SK-N-SH treated with all-trans-retinoic acid at 6 μM for 48 hours (cell line): ENCODE measurements around the gene DYRK2.

ENCODE experiments used
- ATAC-seq: fragments of 200-7000 bp; cut with Tn5 transposase; 3 replicates; pipeline ENCODE4 v1.9.1; 2020; ENCODE audit warnings: mild to moderate bottlenecking, moderate library complexity
- ARNTL ChIP-seq: fragments of 450-650 bp; formaldehyde crosslinking; IDR thresholded peaks from 2 replicates; pipeline ENCODE4 v1.5.0; 2020; ENCODE audit warnings: low read depth, mild to moderate bottlenecking, moderate library complexity, borderline replicate concordance
- CREB5 ChIP-seq: fragments of 250-450 bp; sonication (Bioruptor Pico); IDR thresholded peaks from 2 replicates; pipeline ENCODE4 v1.5.1; 2020; ENCODE audit warnings: low read depth, mild to moderate bottlenecking, moderate library complexity
- CSDC2 ChIP-seq: fragments of 250-450 bp; sonication (Bioruptor Pico); IDR thresholded peaks from 2 replicates; pipeline ENCODE4 v1.5.0; 2020; ENCODE audit warnings: mild to moderate bottlenecking, moderate library complexity
- CSRNP3 ChIP-seq: fragments of 250-450 bp; sonication (Bioruptor Pico); IDR thresholded peaks from 2 replicates; pipeline ENCODE4 v1.5.1; 2021; ENCODE audit warnings: mild to moderate bottlenecking, moderate library complexity
- ESRRG ChIP-seq: fragments of 250-450 bp; sonication (Bioruptor Pico); IDR thresholded peaks from 2 replicates; pipeline ENCODE4 v1.6.1; 2021; ENCODE audit warnings: mild to moderate bottlenecking
- ISL1 ChIP-seq: fragments of 250-450 bp; sonication (Bioruptor Pico); IDR thresholded peaks from 2 replicates; pipeline ENCODE4 v2.1.2; 2022; ENCODE audit warnings: mild to moderate bottlenecking, moderate library complexity
- PATZ1 ChIP-seq: fragments of 250-450 bp; sonication (Bioruptor Pico); IDR thresholded peaks from 2 replicates; pipeline ENCODE4 v1.8.0; 2020; ENCODE audit warnings: mild to moderate bottlenecking, moderate library complexity, borderline replicate concordance
- POU6F1 ChIP-seq: fragments of 250-450 bp; sonication (Bioruptor Pico); IDR thresholded peaks from 2 replicates; pipeline ENCODE4 v1.8.0; 2021; ENCODE audit warnings: low read depth, mild to moderate bottlenecking, moderate library complexity, borderline replicate concordance
- PPARA ChIP-seq: fragments of 250-450 bp; sonication (Bioruptor Pico); IDR thresholded peaks from 2 replicates; pipeline ENCODE4 v1.5.0; 2020; ENCODE audit warnings: mild to moderate bottlenecking, borderline replicate concordance
- RARB ChIP-seq: fragments of 250-450 bp; sonication (Bioruptor Pico); IDR thresholded peaks from 2 replicates; pipeline ENCODE4 v1.8.0; 2021; ENCODE audit warnings: mild to moderate bottlenecking, moderate library complexity
- SNAI2 ChIP-seq: fragments of 250-450 bp; sonication (Bioruptor Pico); IDR thresholded peaks from 2 replicates; pipeline ENCODE4 v1.5.0; 2020; ENCODE audit warnings: mild to moderate bottlenecking, moderate library complexity
- TCF4 ChIP-seq: fragments of 250-450 bp; sonication (Bioruptor Pico); IDR thresholded peaks from 2 replicates; pipeline ENCODE4 v1.8.0; 2021; ENCODE audit warnings: mild to moderate bottlenecking, moderate library complexity, borderline replicate concordance
- TOX ChIP-seq: fragments of 250-450 bp; sonication (Bioruptor Pico); IDR thresholded peaks from 2 replicates; pipeline ENCODE4 v1.8.0; 2021; ENCODE audit warnings: mild to moderate bottlenecking, moderate library complexity, borderline replicate concordance
- TSHZ2 ChIP-seq: fragments of 250-450 bp; sonication (Bioruptor Pico); IDR thresholded peaks from 2 replicates; pipeline ENCODE4 v1.5.0; 2020; ENCODE audit warnings: mild to moderate bottlenecking, moderate library complexity
- ZC3H10 ChIP-seq: fragments of 250-450 bp; sonication (Bioruptor Pico); IDR thresholded peaks from 2 replicates; pipeline ENCODE4 v1.5.1; 2021; ENCODE audit warnings: mild to moderate bottlenecking, moderate library complexity
- ZFP3 ChIP-seq: fragments of 250-450 bp; sonication (Bioruptor Pico); IDR thresholded peaks from 2 replicates; pipeline ENCODE4 v1.5.0; 2020; ENCODE audit warnings: mild to moderate bottlenecking, moderate library complexity
- ZFP30 ChIP-seq: fragments of 450-650 bp; formaldehyde crosslinking; IDR thresholded peaks from 2 replicates; pipeline ENCODE4 v1.5.0; 2022; ENCODE audit warnings: mild to moderate bottlenecking, moderate library complexity
- ZNF565 ChIP-seq: fragments of 450-650 bp; formaldehyde crosslinking; conservative IDR thresholded peaks from 2 replicates; pipeline ENCODE4 v1.5.0; 2020; ENCODE audit warnings: low read depth, mild to moderate bottlenecking, moderate library complexity
- ZNF70 ChIP-seq: fragments of 450-650 bp; formaldehyde crosslinking; IDR thresholded peaks from 2 replicates; pipeline ENCODE4 v1.5.0; 2020; ENCODE audit warnings: mild to moderate bottlenecking, moderate library complexity
- ZNF8 ChIP-seq: fragments of 450-650 bp; formaldehyde crosslinking; IDR thresholded peaks from 2 replicates; pipeline ENCODE4 v1.5.0; 2020; ENCODE audit warnings: mild to moderate bottlenecking, moderate library complexity

DYRK2 gene

GRCh38 chr12:67648521-67649260 lies at the start of gene DYRK2:
Gene DYRK2, plus strand, starts transcription at chr12:67648745. Its CDS starts 389 bp downstream, at chr12:67649134.
- peak; percentile 44 for ATAC-seq
- TF ChIP-seq ZNF565 (peak; percentile 96), ZNF70 (no peak)

GRCh38 chr12:67599691-67600090 lies 48.9 kb upstream of the DYRK2 start:
- no peak for ATAC-seq

GRCh38 chr12:67601126-67601525 lies 47.4 kb upstream of the DYRK2 start:
- no peak for ATAC-seq
- TF ChIP-seq CREB5 (no peak), ESRRG (no peak), PPARA (CRISPR knock-in tag) (no peak), PATZ1 (CRISPR knock-in tag) (no peak), ZNF565 (no peak), ZNF8 (CRISPR knock-in tag) (no peak), TSHZ2 (no peak), SNAI2 (CRISPR knock-in tag) (no peak), CSDC2 (CRISPR knock-in tag) (no peak), ZC3H10 (no peak), TOX (CRISPR knock-in tag) (no peak), ZFP3 (no peak)

More at GRCh38 chr12:67599691-67600090, 48.9 kb upstream of the DYRK2 start:
- TF ChIP-seq CSRNP3 (CRISPR knock-in tag) (no peak), ESRRG (no peak), ZNF565 (no peak), ZC3H10 (no peak), ZFP30 (no peak), POU6F1 (no peak), ZNF8 (CRISPR knock-in tag) (no peak), SNAI2 (CRISPR knock-in tag) (no peak), TSHZ2 (no peak), RARB (no peak), ISL1 (CRISPR knock-in tag) (no peak), ARNTL (no peak), CSDC2 (CRISPR knock-in tag) (no peak), TCF4 (CRISPR knock-in tag) (no peak)
- TF ChIP-seq, all 23 proteins: peak for 0
